Amniotic epithelial cell (primary cell): Measurements from ENCODE around the gene PPP1R13B.
"Not testable (repeated sequence)": the region's sequence is repeated elsewhere in the genome, so short reads cannot be mapped to it uniquely, and the experiment has no call there.

Experiments
- DNase-seq: peaks from one replicate; pipeline ENCODE4 v3.0.0-alpha.2; 2010; ENCODE audit warnings: low read depth

Gene PPP1R13B, protein sequence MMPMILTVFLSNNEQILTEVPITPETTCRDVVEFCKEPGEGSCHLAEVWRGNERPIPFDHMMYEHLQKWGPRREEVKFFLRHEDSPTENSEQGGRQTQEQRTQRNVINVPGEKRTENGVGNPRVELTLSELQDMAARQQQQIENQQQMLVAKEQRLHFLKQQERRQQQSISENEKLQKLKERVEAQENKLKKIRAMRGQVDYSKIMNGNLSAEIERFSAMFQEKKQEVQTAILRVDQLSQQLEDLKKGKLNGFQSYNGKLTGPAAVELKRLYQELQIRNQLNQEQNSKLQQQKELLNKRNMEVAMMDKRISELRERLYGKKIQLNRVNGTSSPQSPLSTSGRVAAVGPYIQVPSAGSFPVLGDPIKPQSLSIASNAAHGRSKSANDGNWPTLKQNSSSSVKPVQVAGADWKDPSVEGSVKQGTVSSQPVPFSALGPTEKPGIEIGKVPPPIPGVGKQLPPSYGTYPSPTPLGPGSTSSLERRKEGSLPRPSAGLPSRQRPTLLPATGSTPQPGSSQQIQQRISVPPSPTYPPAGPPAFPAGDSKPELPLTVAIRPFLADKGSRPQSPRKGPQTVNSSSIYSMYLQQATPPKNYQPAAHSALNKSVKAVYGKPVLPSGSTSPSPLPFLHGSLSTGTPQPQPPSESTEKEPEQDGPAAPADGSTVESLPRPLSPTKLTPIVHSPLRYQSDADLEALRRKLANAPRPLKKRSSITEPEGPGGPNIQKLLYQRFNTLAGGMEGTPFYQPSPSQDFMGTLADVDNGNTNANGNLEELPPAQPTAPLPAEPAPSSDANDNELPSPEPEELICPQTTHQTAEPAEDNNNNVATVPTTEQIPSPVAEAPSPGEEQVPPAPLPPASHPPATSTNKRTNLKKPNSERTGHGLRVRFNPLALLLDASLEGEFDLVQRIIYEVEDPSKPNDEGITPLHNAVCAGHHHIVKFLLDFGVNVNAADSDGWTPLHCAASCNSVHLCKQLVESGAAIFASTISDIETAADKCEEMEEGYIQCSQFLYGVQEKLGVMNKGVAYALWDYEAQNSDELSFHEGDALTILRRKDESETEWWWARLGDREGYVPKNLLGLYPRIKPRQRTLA

DNA sequence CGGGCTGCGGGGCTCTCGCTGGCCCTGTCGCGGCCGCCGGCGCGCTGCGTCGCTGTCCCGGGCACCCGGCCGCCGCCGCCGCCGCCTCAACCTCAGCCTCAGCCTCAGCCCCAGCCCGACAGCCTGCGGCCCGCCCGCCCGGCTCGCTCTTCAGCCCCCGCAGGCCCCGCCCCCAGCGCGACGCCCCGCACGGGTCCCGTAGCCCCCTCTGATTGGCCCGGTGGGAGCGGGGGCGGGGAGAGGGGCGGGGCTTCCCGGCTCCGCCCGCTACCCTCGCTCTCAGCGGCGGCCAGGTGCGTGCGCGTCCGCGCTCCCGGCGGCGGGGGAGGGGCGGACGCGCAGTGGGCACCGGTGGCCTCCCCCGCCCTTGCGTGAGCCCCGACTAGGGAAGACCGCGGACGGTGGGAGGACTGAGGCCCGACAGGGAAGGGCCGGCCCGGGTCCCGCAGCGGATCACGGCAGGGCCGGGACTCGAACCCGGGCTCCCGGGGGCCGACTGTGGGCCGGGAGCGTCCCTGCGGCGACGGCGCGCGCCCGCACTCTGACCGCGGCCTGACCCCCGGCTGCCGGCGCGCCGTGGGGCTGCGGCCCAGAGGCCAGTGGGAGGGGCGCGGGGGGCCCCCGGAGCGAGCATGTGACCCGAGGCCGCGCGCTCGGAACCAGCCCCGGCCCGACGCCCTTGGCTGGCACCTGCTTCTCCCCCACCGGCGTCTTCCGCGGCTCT lies at the start of gene PPP1R13B:
TSS of gene PPP1R13B (minus strand) at position 125 of the 724 bp plus-strand sequence. CDS start 268 bp downstream, outside the sequence.
- DNase-seq, result peak; percentile 70

- DNase-seq, result no peak
These were observed 49.2 kb upstream of the PPP1R13B start for GRCh38 chr14:103896578-103896977.

DNA sequence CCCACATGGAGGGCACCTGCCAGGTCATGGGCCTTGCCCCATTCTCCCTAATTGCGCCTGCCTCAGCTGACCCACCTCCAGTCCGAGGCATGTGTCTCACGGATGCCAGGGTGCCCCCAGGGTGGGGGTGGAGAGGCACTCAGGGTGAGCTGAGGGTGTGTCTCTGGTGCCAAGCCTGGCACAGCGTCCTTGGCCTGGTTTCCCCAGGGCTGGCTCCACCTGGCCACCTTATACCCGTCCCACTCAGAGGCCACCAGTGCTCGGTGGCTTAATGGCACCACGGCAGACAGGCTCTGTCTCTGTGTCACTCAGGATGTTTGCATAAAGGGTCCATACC lies 47.3 kb upstream of the PPP1R13B start:
- no peak for DNase-seq

- DNase-seq, result no peak
These were observed 46.8 kb upstream of the PPP1R13B start for GRCh38 chr14:103894034-103894722.

DNA sequence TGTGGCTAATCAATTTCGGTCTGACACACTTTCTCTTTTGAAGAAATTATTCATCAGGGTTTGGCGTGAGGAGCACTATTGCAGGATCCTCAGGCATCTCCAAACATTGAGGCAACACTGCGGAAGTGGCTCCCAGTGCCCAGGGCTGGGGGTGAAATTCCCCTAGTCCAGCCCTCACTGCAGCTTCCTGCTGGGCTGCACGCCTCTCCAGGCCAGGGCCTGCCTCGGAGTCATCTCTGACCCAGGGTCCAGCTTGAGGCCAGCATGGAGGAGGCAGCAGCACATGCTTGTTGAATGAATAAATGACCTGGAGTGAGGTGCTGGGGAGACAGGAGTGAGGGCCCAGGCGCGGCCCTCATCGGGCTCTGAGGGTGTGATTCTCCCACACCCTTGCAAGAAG lies 44.9 kb upstream of the PPP1R13B start:
- no peak for DNase-seq

DNA sequence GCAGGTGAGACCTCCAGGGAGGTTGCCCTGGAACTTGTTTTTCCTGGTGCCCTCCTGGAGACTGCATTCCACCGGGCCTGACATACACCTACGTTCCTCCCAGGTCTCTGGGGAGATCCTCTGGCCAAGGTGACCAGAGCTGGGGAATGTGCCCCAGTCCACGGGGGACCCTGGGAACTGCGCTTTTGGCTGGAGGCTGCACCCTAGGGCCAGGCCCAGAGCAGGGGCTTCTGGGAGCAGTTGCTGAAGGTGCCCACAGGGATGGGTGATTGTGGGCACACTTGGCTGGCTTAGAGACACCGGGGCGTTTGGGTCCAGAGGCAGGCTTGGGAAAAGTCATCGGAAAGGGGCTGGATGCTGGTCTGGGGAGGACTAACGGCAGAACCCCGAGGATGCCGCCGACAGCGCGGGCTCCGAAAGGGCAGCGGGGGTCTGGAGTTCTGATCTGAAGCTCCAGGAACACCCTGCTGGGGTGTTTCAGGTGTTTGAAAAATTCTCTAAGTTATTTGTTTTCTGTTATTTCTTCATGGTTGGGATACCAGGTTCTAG lies 44.4 kb upstream of the PPP1R13B start:
- DNase-seq, result no peak

- DNase-seq, result no peak
These were observed 43.7 kb upstream of the PPP1R13B start for GRCh38 chr14:103890821-103891666.

DNA sequence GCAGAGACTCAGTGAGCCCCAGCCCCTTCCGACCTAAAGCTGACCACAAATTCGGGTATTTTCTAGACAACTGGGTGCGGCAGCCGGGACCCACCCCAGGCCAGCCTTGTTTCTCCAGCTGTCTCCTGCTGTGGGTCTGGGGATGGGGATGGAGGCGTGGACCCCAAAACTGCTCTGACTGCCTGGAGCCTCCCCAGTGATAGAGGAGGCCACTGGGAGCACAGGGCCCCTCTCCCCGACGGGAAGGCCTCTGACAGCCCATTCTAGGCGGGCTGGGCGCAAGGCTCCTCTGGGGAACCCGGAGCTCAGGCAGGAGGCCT lies 42.6 kb upstream of the PPP1R13B start:
- DNase-seq, result no peak

GRCh38 chr14:103889313-103890051 lies 42.1 kb upstream of the PPP1R13B start:
- no peak for DNase-seq

DNA sequence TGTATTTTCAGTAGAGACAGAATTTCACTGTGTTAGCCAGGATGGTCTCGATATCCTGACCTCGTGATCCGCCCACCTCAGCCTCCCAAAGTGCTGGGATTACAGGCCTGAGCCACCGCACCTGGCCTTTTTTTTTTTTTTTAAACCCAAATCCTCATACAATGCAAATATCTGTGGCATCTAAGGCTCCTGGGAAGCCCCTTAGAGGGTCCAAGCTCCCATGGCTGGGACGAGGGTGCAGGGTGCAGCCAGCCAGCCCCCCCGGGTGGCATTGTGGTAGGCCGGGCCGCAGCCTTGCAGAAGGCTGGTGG lies 41.6 kb upstream of the PPP1R13B start:
- not testable (repeated sequence) for DNase-seq

DNA sequence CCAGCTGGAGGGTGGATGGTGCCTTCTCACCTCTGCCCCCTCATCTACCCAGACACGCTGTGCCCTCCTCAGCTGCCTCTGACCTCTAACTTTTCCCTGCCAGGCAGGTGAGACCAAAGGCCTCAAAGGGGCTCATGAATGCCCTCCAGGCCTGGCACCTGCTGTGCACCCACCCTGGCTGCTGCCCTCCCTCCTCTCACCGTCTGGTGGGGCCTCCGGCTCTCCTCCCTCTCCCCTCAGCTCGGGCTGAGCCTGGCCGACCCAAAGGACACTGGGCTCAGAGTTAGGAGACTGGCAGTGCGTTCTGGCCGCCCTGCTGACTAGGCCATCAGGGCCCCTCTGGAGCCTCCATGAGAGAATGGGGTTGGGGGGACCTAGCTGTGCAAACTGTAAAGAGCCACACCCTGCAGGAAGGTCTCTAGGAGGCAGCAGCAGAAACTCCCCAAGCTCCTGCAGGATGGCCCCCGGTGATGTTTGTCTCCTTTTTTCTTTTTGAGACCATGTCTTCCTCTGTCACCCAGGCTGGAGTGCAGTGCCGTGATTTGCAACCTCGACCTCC lies 40.3 kb upstream of the PPP1R13B start:
- DNase-seq, result no peak

DNA sequence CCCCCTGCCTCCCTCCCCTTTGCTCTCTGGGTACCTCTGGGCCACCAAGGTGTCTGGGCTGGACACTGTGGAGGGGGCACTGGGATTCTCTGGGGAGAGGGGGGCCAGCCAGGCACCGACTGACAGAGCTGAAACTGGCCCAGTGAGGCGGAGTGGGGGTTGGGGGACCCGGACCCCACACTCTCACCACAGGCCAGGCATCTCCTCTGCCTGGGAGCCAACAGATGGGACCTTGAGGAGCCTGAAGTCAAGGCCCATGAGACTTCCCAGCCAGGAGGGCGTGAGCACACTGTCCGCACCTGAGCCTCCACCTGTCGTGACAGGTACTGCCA lies 39.8 kb upstream of the PPP1R13B start:
- DNase-seq, result no peak

- DNase-seq, result peak; percentile 47
These were observed 39.2 kb upstream of the PPP1R13B start for GRCh38 chr14:103886304-103887169.

GRCh38 chr14:103885509-103885932 lies 38.1 kb upstream of the PPP1R13B start:
- DNase-seq, result no peak

DNA sequence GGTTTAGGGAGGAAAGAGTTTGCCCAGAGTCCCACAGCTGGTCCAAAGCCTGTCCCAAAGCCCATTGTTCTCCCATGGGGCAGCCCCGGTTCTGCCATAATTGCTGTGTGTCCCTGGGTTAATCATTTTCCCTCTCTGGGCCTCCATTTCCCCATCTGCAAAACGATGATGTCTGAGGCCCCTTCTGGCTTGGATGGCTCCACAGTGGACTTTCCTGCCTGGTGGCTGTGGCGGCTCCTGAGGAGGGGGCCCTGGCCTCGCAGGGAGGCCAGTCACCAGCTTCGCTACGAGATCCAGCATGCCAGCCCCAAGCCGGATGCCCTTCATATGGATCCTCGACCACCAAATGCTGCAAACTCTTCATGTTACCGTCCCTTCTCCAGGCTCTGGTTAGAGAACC lies 37.5 kb upstream of the PPP1R13B start:
- DNase-seq, result no peak

- DNase-seq, result no peak
These were observed 35.8 kb upstream of the PPP1R13B start for GRCh38 chr14:103883263-103883523.

DNA sequence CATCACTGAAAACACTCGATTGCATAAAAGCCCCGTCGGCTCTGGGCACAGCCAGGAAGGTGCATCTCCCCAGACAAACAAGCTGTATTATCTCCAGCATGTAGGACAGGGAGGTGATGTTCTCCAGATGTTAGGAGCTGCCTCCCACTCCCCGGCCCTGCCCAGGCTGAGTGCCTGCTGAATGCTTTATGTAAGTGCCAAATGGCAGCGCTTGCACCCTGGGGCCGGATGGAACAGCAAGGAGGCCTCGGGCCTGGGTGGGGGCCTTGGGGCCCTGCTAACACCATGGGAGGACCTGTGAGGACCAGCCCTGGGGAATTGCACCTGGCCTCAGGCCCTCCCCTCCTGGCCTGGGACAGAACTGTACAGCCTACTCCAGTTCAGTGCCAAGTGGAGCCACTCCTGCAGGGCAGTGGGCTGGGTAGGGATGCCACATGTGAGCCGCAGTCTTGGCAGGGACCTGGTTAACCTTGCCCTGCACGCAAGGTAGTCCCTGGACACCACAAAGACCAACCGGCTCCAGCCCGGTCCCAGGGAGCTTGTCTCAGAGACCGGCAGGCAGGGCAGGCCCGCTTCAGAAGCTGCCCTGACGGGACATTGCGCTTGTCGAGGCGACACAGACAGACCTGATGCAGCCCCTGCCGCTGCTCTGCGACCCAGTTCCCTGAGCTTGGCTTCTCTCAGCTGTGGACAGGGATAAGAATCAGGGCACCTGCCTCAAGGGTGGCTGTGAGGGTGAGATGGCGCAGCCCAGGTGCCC lies 35.3 kb upstream of the PPP1R13B start:
- peak; percentile 65 for DNase-seq
